NK-92 (cell line): Measurements from ENCODE around the gene FAM13C.
"Not testable (repeated sequence)": the region's sequence is repeated elsewhere in the genome, so short reads cannot be mapped to it uniquely, and the experiment has no call there.

Source experiments
- DNase-seq: peaks from one replicate; lab custom pipeline; 2025; ENCODE audit not compliant: unreplicated experiment; lab: John Stamatoyannopoulos, UW

The FAM13C gene

DNA sequence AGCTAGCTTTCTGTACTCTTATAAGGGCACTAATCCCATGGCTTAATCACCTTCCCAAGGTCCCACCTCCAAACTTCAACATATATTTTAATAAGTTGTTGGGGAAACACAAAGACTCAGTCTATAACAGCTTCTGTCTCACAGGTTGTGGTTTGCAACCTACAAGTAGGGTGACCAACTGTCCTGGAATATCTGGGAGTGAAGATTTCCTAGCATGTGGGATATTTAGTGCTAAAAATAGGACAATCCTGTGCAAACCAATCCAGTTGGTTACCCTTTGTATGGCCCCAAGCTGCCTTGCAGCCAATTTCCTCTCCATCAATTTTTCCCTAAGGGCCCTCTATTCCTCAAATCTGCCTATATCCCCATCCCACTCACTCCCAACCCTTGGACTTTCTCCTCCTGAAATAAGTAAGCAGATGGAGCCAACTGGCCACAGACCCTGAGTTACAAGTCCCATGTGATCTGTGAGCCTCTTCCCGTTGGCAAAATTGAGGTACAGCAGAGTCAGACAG, 82.3 kb downstream of the FAM13C start:
- DNase-seq = no peak

DNA sequence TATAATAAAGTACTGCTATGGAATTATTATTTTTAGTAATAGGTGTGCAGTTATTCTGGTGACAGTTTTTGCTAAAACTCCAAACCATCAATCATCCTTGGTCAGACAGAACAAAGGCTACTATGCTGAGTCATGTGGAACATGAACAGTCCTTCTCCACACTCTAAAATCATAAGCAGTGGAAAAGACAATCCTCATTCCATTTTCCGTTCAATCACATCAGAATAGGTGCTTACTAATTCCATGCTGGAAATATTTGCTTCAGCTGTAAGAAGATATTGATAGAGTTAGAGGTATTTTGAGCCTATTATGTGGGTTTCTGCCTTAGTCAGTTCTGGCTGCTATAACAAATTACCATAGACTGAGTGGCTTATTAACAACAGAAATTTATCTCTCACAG, 82.9 kb downstream of the FAM13C start:
- DNase-seq = no peak

DNA sequence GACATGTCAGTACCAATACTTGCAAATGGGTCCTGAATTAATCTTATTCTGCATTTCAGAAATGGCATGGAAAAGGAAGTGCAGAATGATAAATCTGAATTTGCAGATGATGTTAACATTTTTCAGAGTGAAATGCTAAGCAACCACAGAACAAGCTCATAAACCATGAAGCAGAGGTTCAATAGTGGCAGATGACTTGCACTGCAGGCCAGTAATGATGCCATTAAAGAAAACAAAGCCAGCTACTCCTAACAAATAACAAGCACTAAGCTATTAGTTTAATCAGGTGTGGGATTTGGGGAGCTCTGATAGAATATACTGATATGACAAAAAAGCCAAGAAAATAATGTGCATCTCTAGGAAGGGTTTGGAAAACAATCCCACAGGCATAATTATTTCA, 85.4 kb downstream of the FAM13C start:
- no peak for DNase-seq

DNA sequence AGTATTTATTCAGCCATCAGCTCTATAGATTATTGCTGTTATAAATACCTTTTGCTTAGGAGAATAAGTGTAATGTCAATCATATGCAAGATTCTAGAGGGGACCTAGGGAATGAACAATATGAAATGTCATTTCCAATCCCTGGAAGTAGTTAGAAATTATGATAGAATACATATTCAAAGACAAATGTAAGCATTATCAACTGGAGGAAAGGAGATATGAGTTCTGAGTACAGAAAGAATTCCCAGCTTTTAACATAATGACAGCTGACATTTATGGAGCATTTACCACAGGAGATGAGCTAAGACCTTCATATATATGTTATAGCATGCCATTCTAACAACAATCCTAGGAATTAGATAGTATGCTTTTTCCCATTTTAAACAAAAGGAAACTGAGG, 86.2 kb downstream of the FAM13C start:
- no peak for DNase-seq

DNA sequence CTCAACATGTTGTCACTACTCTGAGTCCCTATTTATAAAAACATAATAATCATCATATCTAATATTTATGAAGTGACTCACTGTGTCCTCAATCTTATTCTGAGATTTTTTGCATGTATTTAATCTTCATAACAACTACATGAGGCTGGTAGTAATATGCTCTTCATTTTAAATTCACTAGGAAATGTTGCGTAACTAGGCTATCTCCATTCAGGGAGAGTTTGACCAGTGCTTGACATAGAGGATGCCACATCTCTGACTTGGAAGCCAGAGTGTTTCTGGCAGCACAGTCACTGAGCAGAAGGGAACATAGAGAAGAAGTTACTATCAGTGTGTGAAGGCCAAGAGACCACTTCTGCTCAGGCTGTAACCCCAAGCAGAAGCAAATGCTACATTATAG, 88.9 kb downstream of the FAM13C start:
- DNase-seq = no peak

DNA sequence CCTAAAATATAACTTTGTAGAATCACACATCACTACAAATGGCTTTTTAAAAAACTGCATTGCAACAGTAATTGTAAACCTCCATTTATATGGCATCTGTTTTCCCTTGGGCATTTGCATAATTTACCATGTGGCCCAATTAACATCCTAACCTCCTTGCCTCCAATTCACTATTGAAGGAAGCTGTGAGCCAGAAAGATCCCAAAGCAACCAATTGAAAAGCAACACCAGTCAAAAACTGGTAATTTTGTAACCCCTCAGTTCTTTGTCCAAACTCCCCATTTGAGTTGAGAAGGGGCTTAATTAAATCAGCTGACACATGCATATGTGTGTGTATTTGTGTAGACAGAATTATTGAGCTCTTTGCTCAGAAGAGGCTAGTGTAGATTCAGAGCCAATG, 90.3 kb downstream of the FAM13C start:
- no peak for DNase-seq

DNA sequence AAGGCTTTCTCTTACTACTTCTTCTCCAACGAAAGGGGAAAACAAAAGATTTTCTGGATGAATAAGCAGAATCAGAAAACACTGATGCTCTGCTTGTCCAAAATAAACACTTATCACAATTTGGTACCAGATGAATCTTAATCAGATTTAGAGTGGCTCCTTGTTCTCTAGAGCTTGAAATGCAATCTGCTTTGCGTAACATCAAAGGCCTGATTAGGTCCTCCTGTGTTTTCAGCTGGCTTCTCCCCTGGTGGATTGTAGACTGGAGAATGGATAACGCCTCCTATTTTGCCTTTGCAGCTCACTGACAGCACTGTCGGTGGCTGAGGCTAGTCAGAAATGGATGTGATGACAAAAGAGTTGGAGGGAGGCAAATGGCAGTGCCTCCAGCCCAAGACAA, 91.2 kb downstream of the FAM13C start:
- DNase-seq = no peak

DNA sequence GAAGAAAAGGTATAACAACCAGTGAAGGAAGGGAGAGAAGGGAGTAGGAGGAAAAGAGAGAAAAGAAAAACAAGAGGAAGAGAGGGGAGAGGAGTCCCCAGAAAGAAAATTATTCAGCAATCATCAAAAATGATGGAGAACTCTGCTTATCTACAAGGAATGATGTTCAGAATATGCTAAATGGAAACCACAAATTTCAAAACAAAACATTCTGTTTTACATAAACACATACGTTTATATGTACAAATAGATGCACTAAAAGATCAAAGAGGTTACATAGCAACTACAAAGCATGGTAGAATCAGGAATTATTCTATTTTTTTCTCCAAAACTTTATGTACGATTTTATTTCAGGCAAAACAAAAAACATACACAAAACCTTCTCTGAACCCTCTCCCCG, 91.9 kb downstream of the FAM13C start:
- DNase-seq = no peak

DNA sequence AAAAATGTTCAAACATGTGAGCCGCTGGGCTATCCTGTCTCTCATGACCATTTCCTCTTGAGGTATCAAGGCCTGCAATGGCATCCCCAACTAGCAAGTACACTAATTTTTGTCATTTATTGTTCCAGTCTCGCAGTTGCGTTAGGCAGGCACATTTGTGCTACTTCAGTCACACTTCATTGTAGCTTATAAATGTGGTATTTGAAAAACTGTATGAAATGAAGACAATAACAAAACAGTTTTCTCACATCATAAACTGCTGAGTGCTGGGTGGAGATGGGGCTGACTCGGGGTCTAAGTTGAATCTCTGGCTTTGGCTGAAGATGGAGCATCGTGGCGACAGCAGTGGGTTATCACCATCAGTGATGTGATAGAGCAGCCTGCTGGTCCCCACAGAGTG, 92.7 kb downstream of the FAM13C start:
- no peak for DNase-seq

DNA sequence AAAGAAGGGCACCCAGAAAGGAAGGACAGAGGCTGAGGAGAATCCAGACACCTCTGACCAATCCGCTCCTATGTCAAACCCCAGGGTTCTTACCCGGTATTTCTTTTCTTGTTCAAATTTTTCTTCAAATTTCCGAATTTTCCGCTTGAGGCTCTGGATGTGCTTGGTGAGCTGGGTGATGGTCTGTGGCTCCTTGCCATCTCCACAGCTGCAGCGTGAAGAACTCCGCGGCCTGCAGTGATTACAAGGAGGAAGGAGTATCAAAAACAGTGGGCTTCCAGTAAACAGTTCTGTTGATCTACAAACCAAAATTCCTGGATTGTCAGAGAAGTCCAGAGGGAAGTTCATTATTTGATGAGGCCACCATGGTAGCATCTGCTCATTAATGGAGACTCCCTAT, 93.9 kb downstream of the FAM13C start:
- DNase-seq = no peak

DNA sequence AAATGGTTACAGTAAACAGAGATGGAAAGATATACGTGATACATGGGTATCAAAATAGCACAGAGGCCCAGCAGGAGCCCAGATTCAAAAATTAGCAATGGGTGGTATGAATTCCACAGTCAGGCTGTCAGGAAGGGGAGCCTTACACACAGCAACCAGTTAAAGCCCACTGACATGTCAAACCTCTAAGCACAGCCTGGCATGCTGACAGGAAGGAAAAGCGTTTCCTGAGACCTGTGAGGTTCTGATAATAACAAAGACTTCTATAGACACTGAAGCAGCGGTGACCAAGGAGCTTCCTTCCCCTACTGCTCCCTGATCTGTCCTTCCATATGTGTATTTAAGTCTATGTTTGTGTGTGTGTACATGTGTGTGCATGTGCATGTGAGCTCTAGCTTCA, 96.0 kb downstream of the FAM13C start:
- DNase-seq = no peak

DNA sequence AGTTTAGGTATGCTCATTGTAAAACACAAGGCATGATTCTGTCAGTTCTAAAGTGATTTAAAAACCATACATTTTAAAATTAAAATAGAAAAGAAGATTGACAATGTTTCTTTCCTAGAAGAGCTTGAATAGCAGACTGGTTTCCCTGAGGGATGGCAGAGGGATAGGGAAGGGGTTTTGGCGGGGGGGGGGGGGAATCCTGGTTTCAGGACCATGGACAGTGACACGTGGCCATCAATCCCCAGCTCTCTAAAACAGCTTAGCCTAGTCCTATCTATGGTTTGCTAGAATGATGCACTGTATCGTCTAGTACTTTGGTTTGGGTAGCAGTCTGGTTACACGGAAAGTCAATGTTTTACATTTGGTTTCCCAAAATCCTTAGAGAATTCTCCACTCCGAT, 97.2 kb downstream of the FAM13C start:
- no peak for DNase-seq

DNA sequence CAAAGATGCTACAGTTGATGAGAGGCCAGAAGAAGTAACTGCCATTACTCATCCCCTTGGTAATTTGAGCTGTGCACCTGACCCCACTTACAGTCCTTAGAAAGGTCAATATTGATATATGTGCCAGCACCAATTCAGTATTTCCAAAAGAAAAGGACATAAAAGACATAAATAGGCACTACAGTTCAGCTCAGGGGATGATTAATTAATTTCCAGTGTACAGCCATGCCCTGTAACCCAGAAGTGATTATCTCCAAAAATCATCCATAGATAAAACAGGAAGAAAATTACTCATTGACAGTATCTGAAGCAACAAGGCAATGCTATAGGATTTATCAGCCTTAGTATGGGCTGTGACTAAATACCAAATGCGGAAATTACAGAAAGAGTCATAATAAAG, 103.5 kb downstream of the FAM13C start:
- no peak for DNase-seq

DNA sequence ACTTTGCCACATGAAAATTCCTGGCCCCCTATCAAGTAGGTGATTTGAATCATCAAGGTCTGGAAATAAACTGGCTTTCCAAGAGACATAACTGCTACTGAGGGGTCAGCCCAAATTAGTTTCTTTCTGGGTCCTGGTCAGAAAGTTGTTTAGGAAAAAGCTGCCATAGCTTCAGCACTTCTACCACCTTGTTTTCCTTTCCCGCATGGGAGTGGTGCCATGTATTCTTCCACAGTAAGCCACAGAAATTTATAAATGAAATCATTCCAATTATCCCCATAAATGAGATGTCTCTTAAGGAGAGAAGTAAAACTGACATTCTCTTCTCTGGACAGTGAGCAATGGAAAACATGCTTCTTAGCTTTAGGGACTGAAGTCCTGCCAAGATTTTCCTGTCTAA, 105.1 kb downstream of the FAM13C start:
- no peak for DNase-seq

DNA sequence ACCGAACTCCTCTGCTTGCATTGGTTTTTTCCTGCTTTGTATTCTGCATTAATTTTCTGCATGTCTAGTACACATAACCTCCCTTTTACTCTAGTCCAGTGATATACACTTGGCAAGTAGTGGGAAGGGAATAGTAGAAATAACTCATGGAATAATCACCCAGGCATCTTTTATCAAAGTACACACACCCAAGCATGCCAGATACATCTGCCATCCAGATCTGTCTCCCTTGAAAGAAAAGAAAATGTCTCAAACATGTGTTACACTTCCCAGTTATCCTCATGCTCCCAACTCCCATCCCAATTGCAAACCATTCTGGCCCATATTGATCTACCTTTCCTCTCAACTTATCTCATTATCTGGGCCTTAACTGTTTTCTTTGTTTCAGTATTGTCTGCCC, 106.9 kb downstream of the FAM13C start:
- no peak for DNase-seq

DNA sequence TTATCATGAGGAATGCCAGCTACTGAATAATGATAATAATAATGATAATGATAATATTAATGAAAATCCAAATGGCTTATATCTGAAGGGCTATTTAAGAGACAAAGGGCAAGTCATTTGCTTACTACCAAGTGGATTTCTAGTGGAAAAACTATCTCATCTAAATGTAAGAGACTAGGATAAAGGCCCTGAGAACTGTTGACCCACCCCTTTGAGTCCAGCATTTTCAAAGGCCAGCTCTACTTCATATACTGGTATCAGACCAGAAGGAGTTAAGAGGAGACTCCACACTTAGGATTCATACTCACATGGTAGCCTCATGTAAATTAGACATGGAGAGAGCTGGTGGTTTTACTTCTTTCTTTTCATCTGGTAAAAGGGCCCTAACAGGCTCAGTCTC, 109.9 kb downstream of the FAM13C start:
- no peak for DNase-seq

DNA sequence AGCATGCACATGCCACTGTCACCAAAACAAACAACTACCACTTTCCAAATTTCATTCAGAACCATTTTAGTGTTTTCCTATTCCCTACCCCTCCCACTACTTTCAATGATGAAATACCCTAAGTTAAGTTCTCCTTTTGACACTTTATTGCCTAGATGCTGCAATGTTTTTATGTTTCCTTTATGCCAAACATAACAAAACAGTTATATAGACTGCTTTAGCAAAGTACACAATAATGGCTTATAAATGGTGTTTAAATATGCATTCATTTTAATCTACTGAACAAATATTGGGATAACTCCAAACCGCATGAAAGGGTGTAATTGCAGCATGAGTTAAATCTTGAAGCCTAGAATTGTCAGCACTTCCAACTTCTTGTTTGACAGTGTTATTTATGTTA, 116.7 kb downstream of the FAM13C start:
- DNase-seq = no peak

DNA sequence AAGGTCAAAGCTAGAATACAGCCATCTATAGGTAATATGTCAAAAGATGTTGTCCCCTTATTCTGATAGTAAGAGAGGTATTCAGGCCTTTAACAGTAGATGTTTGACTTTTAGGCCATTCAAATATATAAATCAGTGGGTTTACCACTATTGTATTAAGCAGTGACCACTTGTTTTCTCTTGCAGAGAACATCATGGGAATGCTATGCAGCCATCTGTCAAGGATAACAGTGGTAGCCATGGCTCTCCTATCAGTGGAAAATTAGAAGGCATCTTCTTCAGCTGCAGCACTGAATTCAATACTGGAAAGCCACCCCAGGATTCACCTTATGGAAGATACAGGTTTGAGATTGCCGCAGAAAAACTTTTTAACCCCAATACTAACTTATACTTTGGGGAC, 117.5 kb downstream of the FAM13C start:
- DNase-seq = no peak

DNA sequence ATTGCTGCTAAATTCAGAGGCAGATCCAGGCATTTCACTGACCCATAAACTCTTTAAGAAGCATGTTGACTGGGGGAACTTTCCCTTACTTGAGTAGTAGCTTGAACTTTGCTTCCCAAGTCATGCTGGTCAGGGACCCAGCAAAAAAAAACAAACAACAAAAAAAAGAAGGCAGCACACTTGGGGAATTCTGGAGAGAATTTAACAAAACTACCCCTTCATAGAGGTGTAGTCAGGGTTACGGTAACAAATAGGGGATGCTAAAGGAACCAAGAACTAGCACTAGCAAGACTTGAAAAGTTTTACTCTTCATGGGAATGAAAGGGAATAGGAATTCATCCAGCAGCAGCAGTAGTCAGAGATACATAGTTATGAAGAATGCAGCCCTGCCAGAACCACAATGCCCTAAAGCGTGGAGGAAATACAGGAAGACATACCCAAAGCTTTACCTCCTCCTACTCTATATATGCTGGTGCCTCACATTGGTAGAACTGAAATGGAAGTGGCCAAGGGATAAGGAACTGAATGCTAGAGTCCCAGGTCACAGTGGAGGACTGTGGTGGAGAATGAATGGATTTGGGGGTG, 118.6 kb downstream of the FAM13C start:
- DNase-seq = no peak

DNA sequence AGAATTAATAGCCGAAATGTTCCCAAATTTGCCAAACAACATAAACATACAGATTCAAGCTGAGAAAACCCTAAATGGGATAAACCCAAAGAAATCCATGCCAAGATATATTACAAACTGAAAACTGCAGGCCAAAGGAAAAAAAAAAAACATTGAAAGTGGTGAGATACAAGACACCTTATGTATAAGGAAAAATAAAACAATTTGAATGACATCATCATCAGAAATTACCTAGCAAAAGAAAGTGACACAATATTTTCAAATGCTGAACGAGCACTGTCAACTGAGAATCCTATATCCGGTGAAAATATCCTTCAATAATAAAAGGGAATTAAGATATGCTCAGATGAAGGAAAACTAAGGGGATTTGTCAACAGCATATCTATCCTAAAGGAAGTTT, 119.4 kb downstream of the FAM13C start:
- no peak for DNase-seq

DNA sequence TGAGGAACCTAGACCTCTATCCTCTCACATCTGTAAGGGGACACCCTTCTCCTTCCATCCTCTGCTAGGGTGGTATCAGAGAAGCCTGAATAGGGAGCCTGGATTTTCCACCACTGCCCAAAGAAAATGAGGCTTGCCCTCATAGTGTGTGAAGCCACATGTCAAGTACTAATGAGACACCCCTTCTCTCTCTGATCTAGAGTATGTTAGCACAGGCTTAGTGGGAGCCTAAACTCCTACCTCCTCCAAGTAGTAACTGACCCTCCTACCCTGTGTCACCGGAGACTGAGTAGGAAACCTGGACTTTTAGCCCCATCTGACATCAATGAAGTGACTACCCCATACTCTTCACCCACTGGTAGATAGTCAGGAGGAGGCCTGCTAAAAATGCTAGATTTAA, 120.3 kb downstream of the FAM13C start:
- DNase-seq = no peak

DNA sequence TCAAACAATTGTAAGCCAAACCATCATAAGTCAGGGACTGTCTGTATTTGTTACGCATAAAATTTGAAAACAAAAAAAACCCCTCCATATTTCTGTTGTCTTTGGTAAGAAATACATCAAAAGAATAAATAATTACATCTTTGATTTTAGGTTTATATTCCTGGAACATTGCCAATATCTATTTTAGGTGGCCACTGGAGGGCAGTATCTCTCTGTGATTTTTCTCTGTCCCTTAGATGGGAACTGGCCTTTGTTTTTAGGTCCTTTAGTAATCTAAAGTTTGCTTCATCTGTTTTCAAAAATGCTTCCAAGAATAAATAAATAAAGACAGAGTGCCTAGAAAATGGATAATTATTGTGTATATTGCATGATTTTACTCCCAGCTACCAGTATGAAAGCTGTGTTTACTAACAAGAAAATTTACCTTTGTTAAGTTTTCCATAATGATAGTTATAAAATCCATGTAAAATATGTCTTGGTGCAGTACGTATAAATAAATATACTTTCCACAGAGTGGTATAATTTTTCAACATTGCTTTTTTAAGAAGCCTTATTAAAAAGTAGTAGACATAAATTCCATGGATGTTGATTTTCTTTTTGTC, 121.7 kb downstream of the FAM13C start:
- DNase-seq = no peak

DNA sequence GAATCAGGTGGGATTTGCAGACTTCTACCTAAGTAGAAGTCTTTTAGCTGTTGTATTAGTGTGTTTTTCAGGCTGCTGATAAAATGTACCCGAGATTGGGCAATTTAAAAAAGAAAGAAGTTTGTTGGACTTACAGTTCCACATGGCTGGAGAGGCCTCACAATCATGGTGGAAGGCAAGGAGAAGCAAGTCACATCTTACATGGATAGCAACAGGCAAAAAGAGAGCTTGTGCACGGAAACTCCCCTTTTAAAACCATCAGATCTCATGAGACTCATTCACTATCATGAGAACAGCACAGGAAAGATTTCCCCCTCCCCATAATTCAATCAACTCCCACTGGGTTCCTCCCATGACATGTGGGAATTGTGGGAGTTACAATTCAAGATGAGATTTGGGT, 123.2 kb downstream of the FAM13C start:
- DNase-seq = not testable (repeated sequence)
